ENCODE data around the gene EGR1.

DNA sequence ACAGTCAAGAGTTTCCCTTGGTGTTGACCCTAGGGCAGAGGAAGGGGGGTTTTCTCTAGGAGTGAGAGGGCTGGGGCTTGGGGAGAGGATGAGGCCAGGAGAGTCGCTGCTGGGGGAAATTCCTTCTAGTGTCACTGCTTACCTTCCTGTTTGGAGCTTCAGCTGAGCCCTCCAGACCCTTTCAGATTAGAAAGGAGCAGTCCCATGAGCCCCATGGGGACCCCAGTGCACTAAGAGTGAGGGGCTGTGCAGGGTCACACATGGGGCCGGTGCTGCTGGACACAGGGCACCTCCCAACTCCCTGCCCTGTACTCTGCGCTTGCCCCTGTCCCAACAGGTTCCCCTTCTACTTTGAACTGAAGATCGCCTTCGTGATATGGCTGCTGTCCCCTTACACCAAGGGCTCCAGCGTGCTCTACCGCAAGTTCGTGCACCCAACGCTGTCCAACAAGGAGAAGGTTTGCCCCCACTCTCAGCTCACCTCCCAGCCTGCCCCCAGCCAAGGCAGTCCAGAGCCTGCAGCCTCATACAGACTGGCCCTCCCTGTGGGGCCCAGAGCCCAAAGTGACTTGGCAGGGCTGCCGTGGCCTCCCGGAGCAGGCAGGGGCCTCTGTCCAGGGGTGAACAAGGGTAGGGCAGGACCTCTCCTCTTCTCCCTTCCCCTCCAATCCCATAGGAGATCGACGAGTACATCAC lies 21.1 kb upstream of the EGR1 start:
- TF ChIP-seq, protein P1, sequence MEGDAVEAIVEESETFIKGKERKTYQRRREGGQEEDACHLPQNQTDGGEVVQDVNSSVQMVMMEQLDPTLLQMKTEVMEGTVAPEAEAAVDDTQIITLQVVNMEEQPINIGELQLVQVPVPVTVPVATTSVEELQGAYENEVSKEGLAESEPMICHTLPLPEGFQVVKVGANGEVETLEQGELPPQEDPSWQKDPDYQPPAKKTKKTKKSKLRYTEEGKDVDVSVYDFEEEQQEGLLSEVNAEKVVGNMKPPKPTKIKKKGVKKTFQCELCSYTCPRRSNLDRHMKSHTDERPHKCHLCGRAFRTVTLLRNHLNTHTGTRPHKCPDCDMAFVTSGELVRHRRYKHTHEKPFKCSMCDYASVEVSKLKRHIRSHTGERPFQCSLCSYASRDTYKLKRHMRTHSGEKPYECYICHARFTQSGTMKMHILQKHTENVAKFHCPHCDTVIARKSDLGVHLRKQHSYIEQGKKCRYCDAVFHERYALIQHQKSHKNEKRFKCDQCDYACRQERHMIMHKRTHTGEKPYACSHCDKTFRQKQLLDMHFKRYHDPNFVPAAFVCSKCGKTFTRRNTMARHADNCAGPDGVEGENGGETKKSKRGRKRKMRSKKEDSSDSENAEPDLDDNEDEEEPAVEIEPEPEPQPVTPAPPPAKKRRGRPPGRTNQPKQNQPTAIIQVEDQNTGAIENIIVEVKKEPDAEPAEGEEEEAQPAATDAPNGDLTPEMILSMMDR (IDR thresholded peaks at IDR 0.05), result no peak
- TF ChIP-seq POLR2AphosphoS5 (IDR thresholded peaks at IDR 0.05) (no peak), POLR2A (IDR thresholded peaks at IDR 0.05) (no peak)
